ENCODE measurements around the gene SCN4A.

DNA sequence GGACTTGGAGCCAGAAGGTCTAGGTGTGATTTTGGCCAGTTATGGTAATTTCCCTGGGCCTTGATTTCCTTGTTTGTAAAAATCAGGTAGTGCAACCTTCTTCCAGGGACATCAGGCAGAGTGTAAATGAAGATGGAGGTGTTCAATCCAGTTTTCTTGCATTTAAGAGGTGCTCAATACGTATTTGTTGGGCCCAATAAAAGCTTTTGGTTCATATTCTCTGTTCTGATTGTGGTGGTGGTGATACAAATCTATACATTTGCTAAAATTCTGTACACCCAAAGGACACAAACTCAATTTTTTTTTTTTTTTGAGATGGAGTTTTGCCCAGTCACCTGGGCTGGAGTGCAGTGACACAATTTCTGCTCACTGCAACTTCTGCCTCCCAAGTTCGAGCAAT, 46.6 kb downstream of the SCN4A start:
- TF ChIP-seq POLR2A (IDR thresholded peaks at IDR 0.05; ENCODE audit: low read depth, low read length) (no peak), POLR2AphosphoS5 (IDR thresholded peaks at IDR 0.05; ENCODE audit: low read depth, low read length) (no peak)
